ENCODE data around the gene FRY. TPM values are rescaled to one million over a fixed set of nuclear protein-coding genes. Genes with fewer than 3 reads are reported as not detected.

FRY gene
- total and polyA plus RNA-seq, 2 donors (not counting 1 experiment from before 2014, with no cell fraction given), result 2.3 to 6.3 TPM

GRCh38 chr13:32179708-32180107 is 148.1 kb downstream of the FRY start:
- H3K27me3 Mint-ChIP-seq, result no peaks in the 10 kb centered on the region
- ChIA-PET POLR2A (no interaction called here), CTCF (no interaction called here)
- Histone ChIP-seq H3K27ac (ENCODE audit: low read length in 2 of 2) (no peak overlapping the region), H4K20me1 (ENCODE audit: control insufficient read depth, insufficient read depth, low read length, poor library complexity, severe bottlenecking) (no peaks in the 10 kb centered on the region), H3K4me2 (replicated peaks; ENCODE audit: low read depth, low read length, poor library complexity, severe bottlenecking) (no peak overlapping the region), H3K9me3 (ENCODE audit: control extremely low read depth in 1 of 3, control insufficient read depth in 2 of 3, insufficient read depth in 1 of 3, low read length in 2 of 3) (no peaks in the 10 kb centered on the region), H3K9ac (ENCODE audit: low read length) (no peak overlapping the region), H3K4me1 (ENCODE audit: control insufficient read depth in 2 of 2, insufficient read depth in 2 of 2, low read length in 2 of 2) (no peaks in the 10 kb centered on the region), H3K36me3 (replicated peaks in 1 of 2; ENCODE audit: control extremely low read depth in 1 of 2, control insufficient read depth in 1 of 2, extremely low read depth in 1 of 2, insufficient read depth in 2 of 2, low read length in 1 of 2) (peaks cover 0 to 2% of the 10 kb centered on the region in 2 experiments), H2AFZ (ENCODE audit: insufficient read depth, low read depth, low read length, poor library complexity, severe bottlenecking) (no peak overlapping the region), H3K79me2 (ENCODE audit: control insufficient read depth, insufficient read depth, low read length) (no peaks in the 10 kb centered on the region), H3K4me3 (ENCODE audit: control extremely low read depth in 1 of 5, extremely low read depth in 1 of 5, insufficient read depth in 1 of 5, low read depth in 2 of 5, low read length in 4 of 5) (no peak overlapping the region), H3K27me3 (replicated peaks in 1 of 4; ENCODE audit: control extremely low read depth in 1 of 4, control insufficient read depth in 3 of 4, insufficient read depth in 4 of 4, low read length in 3 of 4) (no peaks in the 10 kb centered on the region)
- DNase-seq (no peak), ATAC-seq (ENCODE audit: low read depth) (no peak)
- intact Hi-C loops (cut with micrococcal nuclease), result no loop called here
- no peaks in the 10 kb centered on the region for H3K9me3 Mint-ChIP-seq (ENCODE audit: insufficient read depth)
- H3K4me1 Mint-ChIP-seq, result no peaks in the 10 kb centered on the region
- H3K27ac Mint-ChIP-seq, result no peak overlapping the region
- TF ChIP-seq EZH2 (IDR thresholded peaks at IDR 0.05; ENCODE audit: borderline replicate concordance, insufficient read depth, low read depth, low read length, poor library complexity, severe bottlenecking), result no peak
- TF ChIP-seq CTCF (IDR thresholded peaks at IDR 0.05), result no peak
- no peak overlapping the region for H3K4me3 Mint-ChIP-seq
- WGBS (ENCODE audit: insufficient coverage), result no CpG with 5 or more reads among the region's 2 CpGs

- Histone ChIP-seq H3K27ac (ENCODE audit: low read length in 2 of 2) (no peak overlapping the region), H3K4me2 (replicated peaks; ENCODE audit: low read depth, low read length, poor library complexity, severe bottlenecking) (no peak overlapping the region), H3K79me2 (ENCODE audit: control insufficient read depth, insufficient read depth, low read length) (no peaks in the 10 kb centered on the region), H3K36me3 (replicated peaks in 1 of 2; ENCODE audit: control extremely low read depth in 1 of 2, control insufficient read depth in 1 of 2, extremely low read depth in 1 of 2, insufficient read depth in 2 of 2, low read length in 1 of 2) (peaks cover 0 to 2% of the 10 kb centered on the region in 2 experiments), H3K4me3 (ENCODE audit: control extremely low read depth in 1 of 5, extremely low read depth in 1 of 5, insufficient read depth in 1 of 5, low read depth in 2 of 5, low read length in 4 of 5) (no peak overlapping the region), H3K4me1 (ENCODE audit: control insufficient read depth in 2 of 2, insufficient read depth in 2 of 2, low read length in 2 of 2) (no peaks in the 10 kb centered on the region), H3K9me3 (ENCODE audit: control extremely low read depth in 1 of 3, control insufficient read depth in 2 of 3, insufficient read depth in 1 of 3, low read length in 2 of 3) (no peaks in the 10 kb centered on the region), H3K9ac (ENCODE audit: low read length) (no peak overlapping the region), H4K20me1 (ENCODE audit: control insufficient read depth, insufficient read depth, low read length, poor library complexity, severe bottlenecking) (no peaks in the 10 kb centered on the region), H2AFZ (ENCODE audit: insufficient read depth, low read depth, low read length, poor library complexity, severe bottlenecking) (no peak overlapping the region), H3K27me3 (replicated peaks in 1 of 4; ENCODE audit: control extremely low read depth in 1 of 4, control insufficient read depth in 3 of 4, insufficient read depth in 4 of 4, low read length in 3 of 4) (no peaks in the 10 kb centered on the region)
- no peak overlapping the region for H3K27ac Mint-ChIP-seq
- no CpG with 5 or more reads among the region's 2 CpGs for WGBS (ENCODE audit: insufficient coverage)
- POLR2A ChIA-PET, result no interaction called here
- no peaks in the 10 kb centered on the region for H3K4me1 Mint-ChIP-seq
- intact Hi-C loops (cut with micrococcal nuclease), result no loop called here
- ATAC-seq (ENCODE audit: low read depth) (no peak), DNase-seq (no peak)
- no peaks in the 10 kb centered on the region for H3K27me3 Mint-ChIP-seq
- H3K9me3 Mint-ChIP-seq (ENCODE audit: insufficient read depth), result no peaks in the 10 kb centered on the region
- CTCF ChIA-PET, result no interaction called here
- H3K4me3 Mint-ChIP-seq, result no peak overlapping the region
- TF ChIP-seq EZH2 (IDR thresholded peaks at IDR 0.05; ENCODE audit: borderline replicate concordance, insufficient read depth, low read depth, low read length, poor library complexity, severe bottlenecking), result no peak
- TF ChIP-seq CTCF (IDR thresholded peaks at IDR 0.05), result no peak
Observed at GRCh38 chr13:32187651-32188050, 156.1 kb downstream of the FRY start.

Measured in B cell (primary cell).